DMS153 treated with DMSO at 0.1 percent for 48 hours (cell line): Measurements from ENCODE around the gene ELANE.

Experiments
- DNase-seq: peaks from one replicate; lab custom pipeline; 2025; ENCODE audit not compliant: unreplicated experiment; lab: John Stamatoyannopoulos, UW

The ELANE gene

GRCh38 chr19:852136-853013 is at the start of gene ELANE:
TSS of gene ELANE (plus strand) at chr19:852303. CDS start at chr19:852329, 26 bp downstream.
- DNase-seq = no peak

GRCh38 chr19:802498-803098 is 49.5 kb upstream of the ELANE start:
- DNase-seq = no peak

DNA sequence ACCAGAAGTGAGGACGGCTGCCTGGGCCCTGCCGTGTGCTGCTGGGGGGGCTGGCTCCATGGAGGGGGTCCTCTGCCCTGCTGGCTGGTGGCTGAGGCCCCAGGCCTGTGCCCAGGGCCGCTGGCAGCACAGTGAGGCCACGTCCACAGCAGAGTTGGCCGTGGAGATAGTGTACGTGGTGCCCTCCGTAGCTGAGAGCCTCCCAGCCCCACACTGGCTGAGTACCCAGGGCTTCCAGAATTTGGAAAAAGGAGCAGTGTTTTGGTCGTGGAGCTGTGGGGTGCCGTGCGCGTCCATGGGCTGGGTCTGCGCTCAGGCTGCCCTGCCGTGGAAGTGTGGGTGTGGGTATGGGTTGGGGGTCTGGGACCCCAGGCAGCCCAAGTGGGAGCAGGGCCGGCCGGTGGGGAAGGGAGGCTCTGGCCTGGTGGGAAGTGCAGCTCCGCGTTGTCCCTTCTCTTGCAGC is 49.0 kb upstream of the ELANE start:
- no peak for DNase-seq

GRCh38 chr19:803686-804418 is 48.3 kb upstream of the ELANE start:
- DNase-seq = no peak

DNA sequence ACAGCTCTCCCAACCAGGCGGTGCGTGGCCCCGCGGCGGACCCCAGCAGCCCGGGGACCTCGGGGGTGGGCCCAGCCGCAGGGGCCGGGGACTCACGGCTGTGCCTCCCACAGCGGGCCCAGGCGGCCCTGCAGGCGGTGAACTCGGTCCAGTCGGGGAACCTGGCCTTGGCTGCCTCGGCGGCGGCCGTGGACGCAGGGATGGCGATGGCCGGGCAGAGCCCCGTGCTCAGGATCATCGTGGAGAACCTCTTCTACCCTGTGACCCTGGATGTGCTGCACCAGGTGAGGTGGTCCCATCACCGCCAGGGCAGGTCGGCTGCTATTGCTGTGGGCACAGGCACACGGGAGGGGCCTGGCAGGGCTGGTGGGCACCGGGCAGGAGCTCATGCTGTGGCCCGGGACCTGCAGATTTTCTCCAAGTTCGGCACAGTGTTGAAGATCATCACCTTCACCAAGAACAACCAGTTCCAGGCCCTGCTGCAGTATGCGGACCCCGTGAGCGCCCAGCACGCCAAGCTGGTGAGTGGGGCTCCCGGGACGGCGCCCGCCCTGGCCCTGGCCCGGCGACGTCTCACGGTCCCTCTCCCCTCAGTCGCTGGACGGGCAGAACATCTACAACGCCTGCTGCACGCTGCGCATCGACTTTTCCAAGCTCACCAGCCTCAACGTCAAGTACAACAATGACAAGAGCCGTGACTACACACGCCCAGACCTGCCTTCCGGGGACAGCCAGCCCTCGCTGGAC is 47.5 kb upstream of the ELANE start:
- DNase-seq = no peak

DNA sequence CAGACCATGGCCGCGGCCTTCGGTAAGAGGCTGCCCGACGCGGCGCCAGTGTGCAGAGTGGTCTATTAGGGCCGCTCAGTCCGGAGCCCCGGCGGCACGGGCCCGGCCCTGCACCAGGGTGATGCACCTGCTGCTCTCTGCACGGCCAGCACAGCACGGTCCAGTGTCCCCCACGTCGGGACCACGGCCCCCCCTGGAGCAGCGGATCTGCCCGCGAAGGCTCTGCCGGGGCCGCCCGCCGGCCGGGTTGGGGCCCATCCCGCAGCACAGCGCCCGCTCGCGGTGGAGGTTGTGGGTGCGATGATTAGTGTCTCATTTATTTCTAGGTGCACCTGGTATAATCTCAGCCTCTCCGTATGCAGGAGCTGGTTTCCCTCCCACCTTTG is 46.9 kb upstream of the ELANE start:
- DNase-seq = no peak

DNA sequence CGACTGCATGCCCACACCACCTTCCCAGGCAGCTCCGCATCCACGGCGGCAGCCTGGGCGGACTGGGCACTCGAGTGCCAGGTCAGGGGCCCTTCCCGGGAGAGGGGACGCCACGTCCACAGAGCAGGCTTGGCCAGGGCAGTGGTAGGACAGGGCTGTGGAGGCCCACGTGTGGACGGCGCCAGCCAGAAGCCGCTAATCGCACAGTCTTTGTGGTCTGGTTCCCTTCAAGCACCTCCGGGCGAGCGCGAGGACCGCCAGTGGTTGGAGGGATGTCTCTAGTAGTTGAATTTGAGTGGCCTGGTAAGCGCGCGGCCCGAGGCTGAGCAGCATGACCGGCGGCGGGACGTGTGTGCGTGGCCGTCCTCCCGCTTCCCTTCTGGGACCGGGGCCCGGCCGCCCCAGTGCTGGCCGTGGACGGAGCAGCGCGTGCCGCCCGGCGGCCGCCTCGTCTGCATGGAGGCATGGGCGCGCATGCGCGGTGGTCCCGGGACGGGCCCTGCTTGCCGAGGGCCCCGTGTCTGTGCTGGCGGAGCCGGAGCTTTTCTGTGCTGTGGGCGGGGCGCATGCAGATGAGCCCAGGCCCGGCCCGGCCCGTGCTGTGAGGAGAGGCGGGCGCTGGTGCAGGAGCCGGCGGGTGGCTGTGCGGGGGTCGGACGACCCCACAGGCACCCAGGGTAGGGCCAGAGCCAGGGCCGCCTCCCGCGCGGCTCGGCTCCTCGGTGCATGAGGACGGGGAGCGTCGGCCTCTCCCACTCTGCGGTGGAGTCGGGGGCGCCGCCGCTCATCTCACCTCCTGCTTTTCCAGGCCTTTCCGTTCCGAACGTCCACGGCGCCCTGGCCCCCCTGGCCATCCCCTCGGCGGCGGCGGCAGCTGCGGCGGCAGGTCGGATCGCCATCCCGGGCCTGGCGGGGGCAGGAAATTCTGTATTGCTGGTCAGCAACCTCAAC is 46.2 kb upstream of the ELANE start:
- no peak for DNase-seq

GRCh38 chr19:806815-807421 is 45.2 kb upstream of the ELANE start:
- no peak for DNase-seq

DNA sequence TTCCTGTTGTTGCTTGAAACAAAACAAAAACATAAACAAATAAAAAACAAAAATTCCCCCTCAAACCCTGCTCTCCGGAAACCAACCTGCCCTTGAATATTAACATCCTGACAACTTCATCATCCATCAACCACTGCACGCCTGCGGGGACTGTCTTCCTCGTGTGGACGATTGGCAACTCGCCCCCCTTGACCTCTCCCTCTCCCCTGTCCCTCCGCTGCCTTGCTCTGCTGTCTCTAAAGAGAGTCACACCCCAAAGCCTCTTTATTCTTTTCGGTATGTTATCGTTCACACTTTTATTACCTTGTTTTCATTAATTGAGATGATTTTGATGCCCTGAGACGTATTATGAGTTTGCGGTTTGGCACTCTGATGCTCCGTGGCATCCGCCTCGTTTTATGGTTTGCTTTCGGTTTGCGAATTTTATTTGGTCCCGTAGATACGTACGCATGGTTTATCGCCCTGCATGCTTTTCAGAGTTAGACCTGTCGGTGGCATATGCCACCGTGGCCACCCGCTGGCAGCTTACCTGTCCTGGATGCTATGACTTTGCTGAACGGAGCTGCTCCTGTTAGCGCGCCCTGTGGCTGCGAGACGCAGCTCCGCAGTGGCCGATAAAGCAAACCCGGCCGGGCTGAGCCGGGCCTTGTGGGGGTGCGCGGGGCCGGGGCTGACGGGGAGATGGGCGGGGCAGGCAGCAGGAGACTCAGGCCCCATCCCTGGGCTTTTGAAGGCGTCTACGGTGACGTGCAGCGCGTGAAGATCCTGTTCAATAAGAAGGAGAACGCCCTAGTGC is 44.3 kb upstream of the ELANE start:
- no peak for DNase-seq

GRCh38 chr19:808423-808775 is 43.7 kb upstream of the ELANE start:
- DNase-seq = no peak

GRCh38 chr19:810077-810855 is 41.8 kb upstream of the ELANE start:
- no peak for DNase-seq

DNA sequence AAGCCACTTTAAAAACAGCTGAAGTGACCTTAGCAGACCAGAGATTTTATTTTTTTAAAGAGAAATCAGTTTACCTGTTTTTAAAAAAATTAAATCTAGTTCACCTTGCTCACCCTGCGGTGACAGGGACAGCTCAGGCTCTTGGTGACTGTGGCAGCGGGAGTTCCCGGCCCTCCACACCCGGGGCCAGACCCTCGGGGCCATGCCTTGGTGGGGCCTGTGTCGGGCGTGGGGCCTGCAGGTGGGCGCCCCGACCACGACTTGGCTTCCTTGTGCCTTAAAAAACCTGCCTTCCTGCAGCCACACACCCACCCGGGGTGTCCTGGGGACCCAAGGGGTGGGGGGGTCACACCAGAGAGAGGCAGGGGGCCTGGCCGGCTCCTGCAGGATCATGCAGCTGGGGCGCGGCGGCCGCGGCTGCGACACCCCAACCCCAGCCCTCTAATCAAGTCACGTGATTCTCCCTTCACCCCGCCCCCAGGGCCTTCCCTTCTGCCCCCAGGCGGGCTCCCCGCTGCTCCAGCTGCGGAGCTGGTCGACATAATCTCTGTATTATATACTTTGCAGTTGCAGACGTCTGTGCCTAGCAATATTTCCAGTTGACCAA is 41.1 kb upstream of the ELANE start:
- DNase-seq = no peak

DNA sequence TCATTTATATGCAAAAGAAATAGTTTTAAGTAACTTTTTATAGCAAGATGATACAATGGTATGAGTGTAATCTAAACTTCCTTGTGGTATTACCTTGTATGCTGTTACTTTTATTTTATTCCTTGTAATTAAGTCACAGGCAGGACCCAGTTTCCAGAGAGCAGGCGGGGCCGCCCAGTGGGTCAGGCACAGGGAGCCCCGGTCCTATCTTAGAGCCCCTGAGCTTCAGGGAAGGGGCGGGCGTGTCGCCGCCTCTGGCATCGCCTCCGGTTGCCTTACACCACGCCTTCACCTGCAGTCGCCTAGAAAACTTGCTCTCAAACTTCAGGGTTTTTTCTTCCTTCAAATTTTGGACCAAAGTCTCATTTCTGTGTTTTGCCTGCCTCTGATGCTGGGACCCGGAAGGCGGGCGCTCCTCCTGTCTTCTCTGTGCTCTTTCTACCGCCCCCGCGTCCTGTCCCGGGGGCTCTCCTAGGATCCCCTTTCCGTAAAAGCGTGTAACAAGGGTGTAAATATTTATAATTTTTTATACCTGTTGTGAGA is 40.5 kb upstream of the ELANE start:
- no peak for DNase-seq

DNA sequence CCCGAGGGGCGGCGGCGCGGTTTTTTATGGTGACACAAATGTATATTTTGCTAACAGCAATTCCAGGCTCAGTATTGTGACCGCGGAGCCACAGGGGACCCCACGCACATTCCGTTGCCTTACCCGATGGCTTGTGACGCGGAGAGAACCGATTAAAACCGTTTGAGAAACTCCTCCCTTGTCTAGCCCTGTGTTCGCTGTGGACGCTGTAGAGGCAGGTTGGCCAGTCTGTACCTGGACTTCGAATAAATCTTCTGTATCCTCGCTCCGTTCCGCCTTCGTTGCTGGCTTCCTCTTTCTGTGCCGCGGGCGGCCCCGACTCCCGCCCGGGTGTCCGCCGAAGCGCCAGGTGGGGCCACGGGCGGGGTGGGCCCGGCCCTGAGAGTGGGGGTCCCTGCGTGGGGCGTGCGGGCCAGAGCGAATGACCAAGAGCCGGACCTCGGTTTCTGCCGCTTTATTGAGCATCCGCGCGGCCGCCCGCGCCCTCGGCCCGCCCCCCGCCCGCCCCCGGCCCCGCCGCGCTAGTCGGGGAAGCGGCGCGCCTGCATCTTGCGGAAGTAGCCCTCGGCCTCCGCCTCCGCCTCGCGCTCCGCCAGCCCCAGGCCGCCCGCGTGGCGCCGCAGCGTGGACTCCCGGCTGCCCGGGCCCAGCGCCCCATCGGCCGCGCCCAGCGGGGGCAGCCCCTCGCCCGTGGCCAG is 39.9 kb upstream of the ELANE start:
- DNase-seq = no peak

- no peak for DNase-seq
These were observed 39.3 kb upstream of the ELANE start for GRCh38 chr19:812747-813218.

GRCh38 chr19:813219-814151 is 38.6 kb upstream of the ELANE start:
- DNase-seq = no peak
